Astrocyte of the cerebellum (primary cell): ENCODE data around the gene RFX7.

ENCODE experiments used
- DNase-seq: peaks from one replicate; pipeline ENCODE4 v3.0.0-alpha.2; 2011; ENCODE audit warnings: low read depth
- H3K4me3 ChIP-seq: 2 replicates; pipeline ENCODE4 v1.5.1; 2011; ENCODE audit warnings: mild to moderate bottlenecking, low read depth, low read length, moderate library complexity
- in situ Hi-C: cut with HindIII; loops from 2 replicates; pipeline ENCODE4 v1.10.0; 2017; ENCODE audit warnings: low sequenced_read_pairs
- TF ChIP-seq, protein P1 (sequence below): IDR thresholded peaks from 2 replicates; pipeline ENCODE4 v1.5.1; 2012; ENCODE audit warnings: low read length, low read depth, moderate library complexity, mild to moderate bottlenecking; ENCODE audit errors: missing control alignments

RFX7 gene

GRCh38 chr15:56244038-56244810, 545 bp upstream of the RFX7 start:
- TF ChIP-seq, protein P1, sequence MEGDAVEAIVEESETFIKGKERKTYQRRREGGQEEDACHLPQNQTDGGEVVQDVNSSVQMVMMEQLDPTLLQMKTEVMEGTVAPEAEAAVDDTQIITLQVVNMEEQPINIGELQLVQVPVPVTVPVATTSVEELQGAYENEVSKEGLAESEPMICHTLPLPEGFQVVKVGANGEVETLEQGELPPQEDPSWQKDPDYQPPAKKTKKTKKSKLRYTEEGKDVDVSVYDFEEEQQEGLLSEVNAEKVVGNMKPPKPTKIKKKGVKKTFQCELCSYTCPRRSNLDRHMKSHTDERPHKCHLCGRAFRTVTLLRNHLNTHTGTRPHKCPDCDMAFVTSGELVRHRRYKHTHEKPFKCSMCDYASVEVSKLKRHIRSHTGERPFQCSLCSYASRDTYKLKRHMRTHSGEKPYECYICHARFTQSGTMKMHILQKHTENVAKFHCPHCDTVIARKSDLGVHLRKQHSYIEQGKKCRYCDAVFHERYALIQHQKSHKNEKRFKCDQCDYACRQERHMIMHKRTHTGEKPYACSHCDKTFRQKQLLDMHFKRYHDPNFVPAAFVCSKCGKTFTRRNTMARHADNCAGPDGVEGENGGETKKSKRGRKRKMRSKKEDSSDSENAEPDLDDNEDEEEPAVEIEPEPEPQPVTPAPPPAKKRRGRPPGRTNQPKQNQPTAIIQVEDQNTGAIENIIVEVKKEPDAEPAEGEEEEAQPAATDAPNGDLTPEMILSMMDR = no peak
- in situ Hi-C loops = no loop called here
- DNase-seq = peak; percentile 32

GRCh38 chr15:56242576-56243162, 1.0 kb downstream of the RFX7 start:
- in situ Hi-C loops = no loop called here
- DNase-seq = no peak
- TF ChIP-seq, protein P1 = no peak

More at GRCh38 chr15:56244038-56244810, 545 bp upstream of the RFX7 start:
- peak overlapping the region; percentile 88 for H3K4me3 ChIP-seq

GRCh38 chr15:56241374-56242105, 2.1 kb downstream of the RFX7 start:
- in situ Hi-C loops = no loop called here
- no peak for DNase-seq
- peak overlapping the region; percentile 88 for H3K4me3 ChIP-seq

More at GRCh38 chr15:56242576-56243162, 1.0 kb downstream of the RFX7 start:
- peak overlapping the region; percentile 88 for H3K4me3 ChIP-seq

DNA sequence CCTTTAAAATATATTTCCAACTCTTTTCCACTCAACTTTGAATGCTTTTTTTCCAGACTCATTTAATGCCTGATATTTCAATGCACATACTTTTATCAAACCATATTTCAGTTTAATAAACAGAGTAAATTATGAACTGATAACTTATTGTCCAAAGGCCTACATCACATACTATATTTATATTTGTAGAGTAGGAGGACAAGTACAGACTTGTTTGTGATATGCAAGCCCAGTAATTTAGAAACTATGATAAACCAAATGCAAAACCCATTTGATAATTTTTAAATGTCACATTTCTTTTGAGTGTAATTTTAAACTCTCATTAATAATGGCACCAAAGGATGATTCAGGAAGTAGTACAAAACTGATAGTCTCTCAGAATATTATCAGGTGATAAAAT, 3.3 kb downstream of the RFX7 start:
- TF ChIP-seq, protein P1 = no peak
- no peak overlapping the region for H3K4me3 ChIP-seq
- no peak for DNase-seq
- in situ Hi-C loops = no loop called here

More at GRCh38 chr15:56241374-56242105, 2.1 kb downstream of the RFX7 start:
- TF ChIP-seq, protein P1 = no peak

GRCh38 chr15:56236197-56236596, 7.5 kb downstream of the RFX7 start:
- in situ Hi-C loops = no loop called here
- no peak for DNase-seq
- TF ChIP-seq, protein P1 = no peak
- H3K4me3 ChIP-seq = no peak overlapping the region

DNA sequence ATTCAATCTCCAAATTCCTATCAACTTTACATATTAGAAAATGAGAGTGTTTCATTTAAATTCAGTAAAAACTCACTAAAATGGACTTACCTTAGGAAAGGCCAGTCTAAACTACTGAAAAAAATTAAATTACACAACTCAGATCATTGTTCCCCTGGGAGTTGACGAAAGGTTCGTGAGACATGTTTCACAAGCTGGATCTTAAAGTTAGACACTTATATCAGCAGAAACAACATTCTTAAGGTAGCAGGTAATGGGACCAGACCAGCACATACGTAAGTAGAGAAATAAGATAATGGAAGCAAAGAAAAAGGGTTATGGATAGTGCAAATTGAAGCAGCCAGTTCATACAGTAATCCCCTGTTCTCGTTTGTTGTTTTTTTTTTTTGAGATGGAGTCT, 8.9 kb downstream of the RFX7 start:
- TF ChIP-seq, protein P1 = no peak
- DNase-seq = no peak
- in situ Hi-C loops = no loop called here
- H3K4me3 ChIP-seq = no peak overlapping the region
